IMR-90 (cell line): Measurements from ENCODE around the gene ZNF20.

Experiments used
- BHLHE40 ChIP-seq: fragments of 150-350 bp; IDR thresholded peaks from 2 replicates; pipeline ENCODE4 v1.6.1; 2016; ENCODE audit warnings: mild to moderate bottlenecking, low read depth, low read length
- CTCF ChIP-seq: conservative IDR thresholded peaks from 2 replicates; pipeline ENCODE4 v1.5.1; 2012; ENCODE audit warnings: mild to moderate bottlenecking, low read depth, low read length, improper control_type of control experiment
- MXI1 ChIP-seq: IDR thresholded peaks from 2 replicates; pipeline ENCODE4 v1.6.1; 2012; ENCODE audit warnings: low read depth, mild to moderate bottlenecking, low read length, moderate library complexity, borderline replicate concordance

GRCh38 chr19:12093777-12094176, 46.4 kb downstream of the ZNF20 start:
- TF ChIP-seq MXI1, result no peak
- TF ChIP-seq CTCF, result no peak
- TF ChIP-seq BHLHE40, result no peak
